Measurements from ENCODE around the gene NELFA.

DNA sequence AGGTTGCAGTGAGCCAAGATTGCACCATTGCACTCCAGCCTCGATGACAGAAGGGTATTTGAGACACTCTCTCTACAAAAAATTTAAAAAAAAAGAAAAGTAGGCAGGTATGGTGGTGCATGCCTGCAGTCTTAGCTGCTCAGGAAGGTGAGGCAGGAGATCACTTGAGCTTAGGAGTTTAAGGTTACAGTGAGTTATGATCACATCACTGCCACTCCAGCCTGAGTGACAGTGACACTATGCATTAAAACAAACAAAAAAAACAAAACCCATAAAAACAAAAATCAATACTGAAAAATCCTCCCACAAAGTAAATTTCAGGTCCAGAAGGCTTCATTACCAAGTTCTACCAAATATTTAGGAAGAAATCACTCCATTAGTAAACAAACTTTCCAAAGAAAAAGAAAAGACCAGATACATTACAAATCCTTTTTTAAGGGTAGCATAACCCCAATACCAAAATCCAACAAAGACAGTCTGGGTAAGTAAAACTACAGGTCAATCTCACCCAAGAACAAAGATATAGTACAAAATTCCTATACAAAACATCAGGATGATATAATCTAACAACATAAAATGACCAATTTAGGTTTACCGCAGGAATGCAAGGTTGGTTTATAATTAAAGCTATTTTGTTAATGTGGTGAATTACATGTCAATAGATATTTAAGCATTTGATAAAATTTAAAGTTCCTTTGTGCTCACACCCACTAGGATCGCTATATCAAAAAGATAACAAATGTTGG lies 11.7 kb downstream of the NELFA start:
- TF ChIP-seq, protein P1, sequence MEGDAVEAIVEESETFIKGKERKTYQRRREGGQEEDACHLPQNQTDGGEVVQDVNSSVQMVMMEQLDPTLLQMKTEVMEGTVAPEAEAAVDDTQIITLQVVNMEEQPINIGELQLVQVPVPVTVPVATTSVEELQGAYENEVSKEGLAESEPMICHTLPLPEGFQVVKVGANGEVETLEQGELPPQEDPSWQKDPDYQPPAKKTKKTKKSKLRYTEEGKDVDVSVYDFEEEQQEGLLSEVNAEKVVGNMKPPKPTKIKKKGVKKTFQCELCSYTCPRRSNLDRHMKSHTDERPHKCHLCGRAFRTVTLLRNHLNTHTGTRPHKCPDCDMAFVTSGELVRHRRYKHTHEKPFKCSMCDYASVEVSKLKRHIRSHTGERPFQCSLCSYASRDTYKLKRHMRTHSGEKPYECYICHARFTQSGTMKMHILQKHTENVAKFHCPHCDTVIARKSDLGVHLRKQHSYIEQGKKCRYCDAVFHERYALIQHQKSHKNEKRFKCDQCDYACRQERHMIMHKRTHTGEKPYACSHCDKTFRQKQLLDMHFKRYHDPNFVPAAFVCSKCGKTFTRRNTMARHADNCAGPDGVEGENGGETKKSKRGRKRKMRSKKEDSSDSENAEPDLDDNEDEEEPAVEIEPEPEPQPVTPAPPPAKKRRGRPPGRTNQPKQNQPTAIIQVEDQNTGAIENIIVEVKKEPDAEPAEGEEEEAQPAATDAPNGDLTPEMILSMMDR (IDR thresholded peaks at IDR 0.05): no peak
- TF ChIP-seq POLR2A (IDR thresholded peaks at IDR 0.05) (no peak), POLR2AphosphoS5 (IDR thresholded peaks at IDR 0.05) (no peak)
